Thyroid gland (tissue), 4 donors: ENCODE data around the gene SGPP2. TPM values are rescaled to one million over a fixed set of nuclear protein-coding genes. Genes with fewer than 3 reads are reported as not detected.
A peak's percentile ranks its signal among the peaks of the same experiment; 100 is the strongest.

Source experiments
- DNase-seq, 2 donors: peaks; one replicate each; pipeline ENCODE4 v3.0.0-alpha.2; 2019
- H3K27ac ChIP-seq, 3 donors: fragments of 200-600 bp; sonication (generic); 1 replicate in 2 of 3; 2 replicates in 1 of 3; pipeline ENCODE4 v1.5.1; 2016 to 2019; ENCODE audit warnings: mild to moderate bottlenecking in 1 of 3, moderate library complexity in 1 of 3
- H3K27me3 ChIP-seq: fragments of 200-600 bp; sonication (generic); one replicate; pipeline ENCODE4 v1.5.1; 2019
- H3K36me3 ChIP-seq, 2 donors: fragments of 200-600 bp; sonication (generic); one replicate each; pipeline ENCODE4 v1.5.1; 2016 to 2019
- H3K4me1 ChIP-seq, 2 donors: fragments of 200-600 bp; sonication (generic); one replicate each; pipeline ENCODE4 v1.5.1; 2017 to 2019
- H3K4me3 ChIP-seq, 3 donors: fragments of 200-600 bp; sonication (generic); replicated peaks in 1 of 3; 1 replicate in 2 of 3; 2 replicates in 1 of 3; pipeline ENCODE4 v1.5.1; 2016; ENCODE audit warnings: mild to moderate bottlenecking in 1 of 3
- H3K9me3 ChIP-seq: fragments of 200-600 bp; sonication (generic); one replicate; pipeline ENCODE4 v1.5.1; 2017
- CTCF ChIP-seq, 6 experiments: fragments of 200-600 bp in 3 of 6; fragments of 450-650 bp in 3 of 6; sonication (generic) in 3 of 6; IDR thresholded peaks; one replicate each; pipeline ENCODE4 v1.5.1; 2016 to 2019; ENCODE audit warnings: antibody characterized with exemption in 6 of 6, mild to moderate bottlenecking in 2 of 6, inconsistent platforms in 1 of 6, moderate library complexity in 1 of 6
- POLR2A ChIP-seq, 2 donors: fragments of 450-650 bp; IDR thresholded peaks; one replicate each; pipeline ENCODE4 v1.6.1; 2017; ENCODE audit warnings: antibody characterized with exemption in 2 of 2, mild to moderate bottlenecking in 2 of 2, moderate library complexity in 1 of 2
- whole genome bisulfite sequencing, 2 donors: methylation state at CpG; one replicate each; pipeline ENCODE4 v1.1.5; 2017; 5-methylcytosine and 5-hydroxymethylcytosine counted together
- intact Hi-C: fragments of 100-400 bp; cut with DNase I; formaldehyde crosslinking; loops from one replicate; pipeline ENCODE4 v1.15.1; 2023
- total RNA-seq, 4 donors: library from RNA; depleted of rRNA; stranded (reverse); fragments of >200 nt; gene quantifications; one replicate each; pipeline ENCODE4 v1.2.3, GENCODE V29; 2016

The SGPP2 gene
- total RNA-seq, 4 donors from 2014 or later = 33.7 to 53.7 (median 46.6) TPM

GRCh38 chr2:222532315-222532714 lies 108.0 kb downstream of the SGPP2 start:
- no peak overlapping the region for H3K4me3 ChIP-seq
- peaks cover 3 to 7% of the 10 kb centered on the region in 2 donors for H3K4me1 ChIP-seq
- H3K27me3 ChIP-seq = no peaks in the 10 kb centered on the region
- 89% methylated on average over 5 of the region's 5 CpGs for WGBS, 2 donors
- H3K36me3 ChIP-seq = no peaks in the 10 kb centered on the region
- no peak for TF ChIP-seq POLR2A (IDR thresholded peaks at IDR 0.05)
- TF ChIP-seq CTCF (IDR thresholded peaks at IDR 0.05) = no peak
- no peaks in the 10 kb centered on the region for H3K9me3 ChIP-seq
- no peak overlapping the region for H3K27ac ChIP-seq
- DNase-seq = no peak
- intact Hi-C loops = no loop called here

- no peaks in the 10 kb centered on the region for H3K27me3 ChIP-seq
- WGBS, 2 donors = 86 to 88% methylated on average over 5 to 6 of the region's 6 CpGs
- H3K4me3 ChIP-seq = no peak overlapping the region
- no peaks in the 10 kb centered on the region for H3K36me3 ChIP-seq
- DNase-seq = no peak
- TF ChIP-seq CTCF (IDR thresholded peaks at IDR 0.05) (no peak), POLR2A (IDR thresholded peaks at IDR 0.05) (no peak)
- no peak overlapping the region for H3K27ac ChIP-seq
- H3K9me3 ChIP-seq = no peaks in the 10 kb centered on the region
- intact Hi-C loops = no loop called here
- H3K4me1 ChIP-seq = peaks cover 3 to 7% of the 10 kb centered on the region in 2 donors
Measured at GRCh38 chr2:222535477-222535876, 111.1 kb downstream of the SGPP2 start.

- no peaks in the 10 kb centered on the region for H3K36me3 ChIP-seq
- no peak overlapping the region for H3K27ac ChIP-seq
- no peak for DNase-seq
- intact Hi-C loops = no loop called here
- 86 to 95% methylated on average over 3 of the region's 3 CpGs for WGBS, 2 donors
- TF ChIP-seq POLR2A (IDR thresholded peaks at IDR 0.05) = no peak
- TF ChIP-seq CTCF (IDR thresholded peaks at IDR 0.05) = no peak
- H3K27me3 ChIP-seq = no peaks in the 10 kb centered on the region
- H3K4me3 ChIP-seq = no peak overlapping the region
- H3K4me1 ChIP-seq = peaks cover 3 to 7% of the 10 kb centered on the region in 2 donors
- H3K9me3 ChIP-seq = no peaks in the 10 kb centered on the region
Measured at GRCh38 chr2:222538535-222538934, 114.2 kb downstream of the SGPP2 start.

GRCh38 chr2:222544661-222545060 lies 120.3 kb downstream of the SGPP2 start:
- H3K27me3 ChIP-seq = no peaks in the 10 kb centered on the region
- no peaks in the 10 kb centered on the region for H3K36me3 ChIP-seq
- no peak overlapping the region for H3K4me3 ChIP-seq
- no peaks in the 10 kb centered on the region for H3K9me3 ChIP-seq
- no peak for DNase-seq
- intact Hi-C loops = no loop called here
- H3K27ac ChIP-seq = no peak overlapping the region
- TF ChIP-seq CTCF (IDR thresholded peaks at IDR 0.05) (no peak), POLR2A (IDR thresholded peaks at IDR 0.05) (no peak)
- peaks cover 15 to 32% of the 10 kb centered on the region in 2 donors for H3K4me1 ChIP-seq
- WGBS, 2 donors = 86 to 88% methylated on average over 1 of the region's 1 CpG

- DNase-seq = no peak
- intact Hi-C loops = no loop called here
- Histone ChIP-seq H3K9me3 (no peaks in the 10 kb centered on the region), H3K4me1 (peaks cover 15 to 41% of the 10 kb centered on the region in 2 donors), H3K4me3 (no peak overlapping the region), H3K27ac (peak overlapping the region; percentile 28 to 44 (median 29)), H3K36me3 (no peaks in the 10 kb centered on the region), H3K27me3 (no peaks in the 10 kb centered on the region)
- 75 to 78% methylated on average over 6 of the region's 6 CpGs for WGBS, 2 donors
- TF ChIP-seq POLR2A (IDR thresholded peaks at IDR 0.05) (no peak), CTCF (IDR thresholded peaks at IDR 0.05) (no peak)
Measured at GRCh38 chr2:222545823-222546795, 121.8 kb downstream of the SGPP2 start.
